ENCODE data around the gene RALGPS1.

RALGPS1 gene

GRCh38 chr9:127106466-127106855, 191.9 kb downstream of the RALGPS1 start:
- DNase-seq (ENCODE audit: low read depth), result no peak

GRCh38 chr9:127107171-127107928, 192.8 kb downstream of the RALGPS1 start:
- no peak for TF ChIP-seq CTCF (conservative IDR thresholded peaks at IDR 0.05; ENCODE audit: low read length)
- no peak for DNase-seq (ENCODE audit: low read depth)
- no peak overlapping the region for H3K4me3 ChIP-seq (ENCODE audit: low read length)

More at GRCh38 chr9:127106466-127106855, 191.9 kb downstream of the RALGPS1 start:
- H3K4me3 ChIP-seq (ENCODE audit: low read length), result no peak overlapping the region
- no peak for TF ChIP-seq CTCF (conservative IDR thresholded peaks at IDR 0.05; ENCODE audit: low read length)

- TF ChIP-seq CTCF (conservative IDR thresholded peaks at IDR 0.05; ENCODE audit: low read length), result no peak
- no peak for DNase-seq (ENCODE audit: low read depth)
- no peak overlapping the region for H3K4me3 ChIP-seq (ENCODE audit: low read length)
Observed at GRCh38 chr9:127107929-127108876, 193.6 kb downstream of the RALGPS1 start.

- DNase-seq (ENCODE audit: low read depth), result no peak
- no peak for TF ChIP-seq CTCF (conservative IDR thresholded peaks at IDR 0.05; ENCODE audit: low read length)
- H3K4me3 ChIP-seq (ENCODE audit: low read length), result no peak overlapping the region
Observed at GRCh38 chr9:127109212-127109711, 194.7 kb downstream of the RALGPS1 start.

- no peak overlapping the region for H3K4me3 ChIP-seq (ENCODE audit: low read length)
- TF ChIP-seq CTCF (conservative IDR thresholded peaks at IDR 0.05; ENCODE audit: low read length), result no peak
- DNase-seq (ENCODE audit: low read depth), result no peak
Observed at GRCh38 chr9:127112056-127112455, 197.5 kb downstream of the RALGPS1 start.

- no peak for DNase-seq (ENCODE audit: low read depth)
- TF ChIP-seq CTCF (conservative IDR thresholded peaks at IDR 0.05; ENCODE audit: low read length), result no peak
- H3K4me3 ChIP-seq (ENCODE audit: low read length), result no peak overlapping the region
Observed at GRCh38 chr9:127112735-127113161, 198.2 kb downstream of the RALGPS1 start.
